Duodenal mucosa (tissue), 2 donors: ENCODE measurements around the gene SLC29A4.
"Not testable (repeated sequence)": the region's sequence is repeated elsewhere in the genome, so short reads cannot be mapped to it uniquely, and the experiment has no call there.

ENCODE experiments used
- H3K27ac ChIP-seq: one replicate; pipeline ENCODE4 v1.7.0; 2013; ENCODE audit warnings: low read depth, low read length
- H3K27me3 ChIP-seq, 2 donors: one replicate each; pipeline ENCODE4 v1.7.0; 2013; ENCODE audit warnings: low read length in 2 of 2, control low read depth in 1 of 2; ENCODE audit not compliant: insufficient read depth in 2 of 2, control insufficient read depth in 1 of 2
- H3K36me3 ChIP-seq, 2 donors: one replicate each; pipeline ENCODE4 v1.7.0; 2013; ENCODE audit warnings: low read length in 2 of 2, control low read depth in 1 of 2; ENCODE audit not compliant: insufficient read depth in 2 of 2, control insufficient read depth in 1 of 2
- H3K4me1 ChIP-seq, 2 donors: one replicate each; pipeline ENCODE4 v1.7.0; 2013; ENCODE audit warnings: low read length in 2 of 2, control low read depth in 1 of 2; ENCODE audit not compliant: insufficient read depth in 2 of 2, control insufficient read depth in 1 of 2
- H3K4me3 ChIP-seq, 2 donors: one replicate each; pipeline ENCODE4 v1.7.0; 2013; ENCODE audit warnings: low read length in 2 of 2, low read depth in 1 of 2
- H3K9ac ChIP-seq, 2 donors: one replicate each; pipeline ENCODE4 v1.7.0; 2013; ENCODE audit warnings: low read length in 2 of 2, low read depth in 1 of 2
- H3K9me3 ChIP-seq, 2 donors: one replicate each; pipeline ENCODE4 v1.7.0; 2013; ENCODE audit warnings: low read length in 2 of 2, control low read depth in 1 of 2; ENCODE audit not compliant: control insufficient read depth in 1 of 2

The SLC29A4 gene

GRCh38 chr7:5295039-5296014 lies 12.6 kb downstream of the SLC29A4 start:
- no peaks in the 10 kb centered on the region for H3K36me3 ChIP-seq
- H3K27me3 ChIP-seq: no peaks in the 10 kb centered on the region
- H3K9ac ChIP-seq: no peak overlapping the region
- no peak overlapping the region for H3K4me3 ChIP-seq
- H3K27ac ChIP-seq: no peak overlapping the region
- H3K9me3 ChIP-seq: no peaks in the 10 kb centered on the region
- peaks cover 0 to 5% of the 10 kb centered on the region in 2 donors for H3K4me1 ChIP-seq

- Histone ChIP-seq H3K27me3 (no peaks in the 10 kb centered on the region), H3K36me3 (no peaks in the 10 kb centered on the region), H3K4me3 (no peak overlapping the region), H3K27ac (no peak overlapping the region), H3K9me3 (no peaks in the 10 kb centered on the region), H3K4me1 (peaks cover 0 to 5% of the 10 kb centered on the region in 2 donors), H3K9ac (no peak overlapping the region)
These were observed 13.4 kb downstream of the SLC29A4 start for GRCh38 chr7:5296015-5296610.

- H3K27ac ChIP-seq: no peak overlapping the region
- H3K9me3 ChIP-seq: no peaks in the 10 kb centered on the region
- no peaks in the 10 kb centered on the region for H3K27me3 ChIP-seq
- no peak overlapping the region for H3K9ac ChIP-seq
- H3K36me3 ChIP-seq: no peaks in the 10 kb centered on the region
- H3K4me3 ChIP-seq: peak overlapping the region in 1 of 2 donors; percentile 21
- peaks cover 0 to 5% of the 10 kb centered on the region in 2 donors for H3K4me1 ChIP-seq
These were observed 14.0 kb downstream of the SLC29A4 start for GRCh38 chr7:5296611-5297226.

DNA sequence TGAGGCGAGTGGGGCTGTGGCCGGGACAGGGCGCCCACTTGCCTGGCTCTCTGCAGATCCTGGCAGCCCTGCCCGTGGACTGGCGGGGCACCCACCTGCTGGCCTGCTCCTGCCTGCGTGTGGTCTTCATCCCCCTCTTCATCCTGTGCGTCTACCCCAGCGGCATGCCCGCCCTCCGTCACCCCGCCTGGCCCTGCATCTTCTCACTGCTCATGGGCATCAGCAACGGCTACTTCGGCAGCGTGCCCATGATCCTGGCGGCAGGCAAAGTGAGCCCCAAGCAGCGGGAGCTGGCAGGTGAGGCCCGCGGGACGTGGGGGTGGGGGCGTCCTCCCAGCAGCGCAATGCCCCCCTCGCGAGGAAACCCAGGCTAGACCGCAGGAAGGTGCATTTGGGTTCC lies 17.6 kb downstream of the SLC29A4 start:
- H3K4me3 ChIP-seq: no peak overlapping the region

GRCh38 chr7:5302577-5302976 lies 19.8 kb downstream of the SLC29A4 start:
- Histone ChIP-seq H3K27me3 (no peaks in the 10 kb centered on the region), H3K4me1 (no peaks in the 10 kb centered on the region), H3K4me3 (no peak overlapping the region), H3K36me3 (peaks cover 0 to 3% of the 10 kb centered on the region in 2 donors), H3K27ac (no peak overlapping the region), H3K9me3 (no peaks in the 10 kb centered on the region), H3K9ac (no peak overlapping the region)

More for the DNA sequence above, 17.6 kb downstream of the SLC29A4 start:
- Histone ChIP-seq H3K27ac (no peak overlapping the region), H3K27me3 (no peaks in the 10 kb centered on the region), H3K9ac (no peak overlapping the region), H3K36me3 (no peaks in the 10 kb centered on the region), H3K4me1 (no peaks in the 10 kb centered on the region), H3K9me3 (no peaks in the 10 kb centered on the region)

GRCh38 chr7:5303061-5303460 lies 20.3 kb downstream of the SLC29A4 start:
- no peak overlapping the region for H3K9ac ChIP-seq
- no peaks in the 10 kb centered on the region for H3K27me3 ChIP-seq
- no peaks in the 10 kb centered on the region for H3K9me3 ChIP-seq
- H3K27ac ChIP-seq: no peak overlapping the region
- H3K36me3 ChIP-seq: peaks cover 0 to 8% of the 10 kb centered on the region in 2 donors
- H3K4me1 ChIP-seq: no peaks in the 10 kb centered on the region
- H3K4me3 ChIP-seq: no peak overlapping the region

- Histone ChIP-seq H3K4me1 (no peaks in the 10 kb centered on the region), H3K9me3 (no peaks in the 10 kb centered on the region), H3K27ac (no peak overlapping the region), H3K9ac (no peak overlapping the region), H3K4me3 (no peak overlapping the region), H3K36me3 (peaks cover 0 to 10% of the 10 kb centered on the region in 2 donors), H3K27me3 (no peaks in the 10 kb centered on the region)
These were observed 21.1 kb downstream of the SLC29A4 start for GRCh38 chr7:5303591-5304505.

- H3K9me3 ChIP-seq, H3K9ac ChIP-seq, H3K27ac ChIP-seq, H3K4me1 ChIP-seq, H3K27me3 ChIP-seq, H3K4me3 ChIP-seq: not testable (repeated sequence)
- peaks cover 0 to 14% of the 10 kb centered on the region in 2 donors for H3K36me3 ChIP-seq
These were observed 22.3 kb downstream of the SLC29A4 start for GRCh38 chr7:5305050-5305449.

- not testable (repeated sequence) for H3K4me1 ChIP-seq, H3K9ac ChIP-seq, H3K4me3 ChIP-seq, H3K9me3 ChIP-seq, H3K27me3 ChIP-seq, H3K27ac ChIP-seq
- H3K36me3 ChIP-seq: peaks cover 6 to 30% of the 10 kb centered on the region in 2 donors
These were observed 24.7 kb downstream of the SLC29A4 start for GRCh38 chr7:5307221-5308142.
